HG03460 (cell line): ENCODE measurements around the gene ANKFN1.

Experiments
- ATAC-seq: cut with Tn5 transposase; IDR thresholded peaks from one replicate; pipeline ENCODE4 v1.9.1; 2021; ENCODE audit not compliant: unreplicated experiment

Gene ANKFN1

GRCh38 chr17:56142325-56142724 is 10.9 kb upstream of the ANKFN1 start:
- no peak for ATAC-seq

DNA sequence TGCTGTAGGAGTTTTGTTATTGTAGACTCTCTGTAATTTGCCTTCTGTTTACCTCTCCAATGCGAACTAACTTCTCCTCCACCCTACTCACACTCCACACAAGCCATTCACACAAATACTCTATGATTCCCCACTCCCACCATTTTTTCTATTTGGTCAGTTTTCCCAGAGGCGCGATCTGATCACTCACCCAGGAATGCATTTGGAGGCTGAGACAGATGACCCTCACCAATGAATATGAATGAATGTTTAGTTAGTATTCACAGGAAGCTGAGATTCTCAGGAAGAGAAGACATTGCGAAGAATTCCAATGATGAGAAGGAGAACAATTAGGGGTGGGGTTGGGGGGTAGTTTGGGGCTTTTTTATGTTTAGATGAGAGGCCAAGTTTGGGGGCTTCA is 10.5 kb upstream of the ANKFN1 start:
- no peak for ATAC-seq

- ATAC-seq: no peak
Measured at GRCh38 chr17:56144223-56144622, 9.1 kb upstream of the ANKFN1 start.

GRCh38 chr17:56146534-56146933 is 6.7 kb upstream of the ANKFN1 start:
- no peak for ATAC-seq

GRCh38 chr17:56148333-56148732 is 4.9 kb upstream of the ANKFN1 start:
- ATAC-seq: no peak

- no peak for ATAC-seq
Measured at GRCh38 chr17:56149266-56150036, 3.8 kb upstream of the ANKFN1 start.

- no peak for ATAC-seq
Measured at GRCh38 chr17:56150649-56151048, 2.6 kb upstream of the ANKFN1 start.

DNA sequence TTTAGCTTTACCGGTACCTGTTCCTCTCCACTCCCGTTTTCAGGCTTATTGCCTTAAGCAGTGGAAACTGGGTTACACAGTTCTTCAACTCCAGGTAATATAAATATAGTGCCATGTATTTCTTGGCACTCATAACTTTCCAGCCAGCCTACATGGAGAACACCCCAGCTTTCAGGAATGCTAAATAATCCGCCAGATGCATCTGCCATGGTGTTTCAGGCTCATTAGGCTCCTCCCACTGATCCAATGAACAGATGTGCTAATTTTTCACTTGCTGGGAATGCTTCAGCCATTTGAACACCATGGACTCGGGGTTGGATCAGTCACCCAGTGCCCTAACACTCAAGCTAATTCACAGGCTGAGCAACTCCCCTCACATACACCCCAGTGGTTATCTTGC is 4.6 kb downstream of the ANKFN1 start:
- ATAC-seq: no peak

GRCh38 chr17:56158344-56158743 is 5.1 kb downstream of the ANKFN1 start:
- ATAC-seq: no peak

DNA sequence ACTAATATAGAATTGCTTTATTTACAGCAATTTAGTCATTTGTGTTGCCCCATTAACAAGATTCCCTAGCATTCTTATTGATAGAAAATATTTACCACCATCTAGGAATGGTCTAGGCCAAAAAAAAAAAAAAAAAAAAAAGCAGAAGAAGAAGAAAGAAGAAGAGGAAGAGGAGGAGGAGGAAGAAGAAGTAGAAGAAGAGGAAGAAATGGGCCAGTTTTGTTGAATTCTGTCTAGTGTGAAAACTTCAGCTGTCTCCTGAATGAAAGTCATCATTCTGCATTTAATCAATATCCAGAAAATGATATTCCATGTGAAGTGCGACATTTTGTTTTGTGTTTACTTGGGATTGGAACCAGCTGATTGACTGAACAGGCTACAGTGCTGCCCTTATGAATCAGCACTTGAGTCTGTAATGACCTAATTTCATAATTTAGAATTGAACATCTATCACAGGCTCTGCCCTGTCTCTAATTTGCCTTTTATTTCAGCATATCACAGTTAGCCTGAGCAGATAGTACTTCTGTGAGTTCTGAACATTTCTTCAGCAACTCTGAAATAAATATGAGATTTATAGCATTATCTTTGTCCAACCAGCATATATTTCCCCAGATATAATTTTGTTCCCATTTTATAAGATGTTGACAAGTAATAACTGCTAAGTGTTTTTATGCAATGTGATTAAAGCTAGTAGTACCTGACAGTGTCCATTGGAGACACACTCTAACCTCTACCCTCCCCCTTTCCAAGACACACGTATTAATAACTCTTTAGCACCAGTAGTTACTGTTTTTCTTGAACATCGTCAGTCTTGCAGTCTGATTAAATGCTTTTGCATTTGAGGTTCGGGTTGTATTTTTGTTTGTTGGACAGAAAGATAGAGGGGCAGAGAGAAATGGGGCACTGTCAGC is 5.9 kb downstream of the ANKFN1 start:
- no peak for ATAC-seq

GRCh38 chr17:56159826-56160380 is 6.6 kb downstream of the ANKFN1 start:
- no peak for ATAC-seq

- no peak for ATAC-seq
Measured at GRCh38 chr17:56160422-56160821, 7.1 kb downstream of the ANKFN1 start.

GRCh38 chr17:56165072-56165641 is 11.9 kb downstream of the ANKFN1 start:
- no peak for ATAC-seq

DNA sequence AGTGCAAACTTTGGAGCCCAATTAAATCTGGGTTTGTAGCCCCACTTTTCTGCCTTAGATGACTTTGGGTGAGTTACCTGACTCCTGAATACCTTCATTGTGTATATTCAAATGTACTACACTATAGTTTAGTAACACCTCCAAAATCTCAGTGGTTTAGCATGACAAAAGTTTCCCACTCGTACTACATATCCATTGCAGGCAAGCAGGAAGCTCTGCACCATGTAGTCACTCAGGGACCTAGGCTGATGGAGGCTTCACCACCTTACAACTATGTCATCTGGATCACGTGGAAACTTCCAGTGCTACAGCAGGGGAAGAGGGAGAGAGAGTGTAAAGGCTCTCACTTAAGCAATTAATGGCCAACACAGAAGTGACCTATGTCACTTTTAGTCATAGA is 14.2 kb downstream of the ANKFN1 start:
- no peak for ATAC-seq

DNA sequence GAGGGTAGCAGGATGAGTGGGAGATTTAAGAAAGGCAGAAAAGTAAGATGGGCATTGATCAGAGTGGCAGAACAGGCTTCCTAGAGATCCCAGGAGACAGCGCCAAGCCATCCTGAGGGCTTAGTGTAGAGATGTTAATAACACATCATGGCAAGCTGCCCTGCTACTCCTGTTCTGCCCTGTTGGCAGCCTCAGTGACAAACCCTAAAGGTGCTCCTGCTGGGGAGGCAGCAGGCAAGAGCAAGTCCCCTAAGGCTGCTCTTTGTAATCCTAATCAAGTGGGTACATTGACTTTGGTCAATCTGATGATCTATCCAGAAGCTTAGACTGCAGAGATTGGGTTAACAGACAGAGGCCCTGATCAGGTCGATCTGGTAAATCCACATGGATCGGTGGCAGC is 16.3 kb downstream of the ANKFN1 start:
- no peak for ATAC-seq

DNA sequence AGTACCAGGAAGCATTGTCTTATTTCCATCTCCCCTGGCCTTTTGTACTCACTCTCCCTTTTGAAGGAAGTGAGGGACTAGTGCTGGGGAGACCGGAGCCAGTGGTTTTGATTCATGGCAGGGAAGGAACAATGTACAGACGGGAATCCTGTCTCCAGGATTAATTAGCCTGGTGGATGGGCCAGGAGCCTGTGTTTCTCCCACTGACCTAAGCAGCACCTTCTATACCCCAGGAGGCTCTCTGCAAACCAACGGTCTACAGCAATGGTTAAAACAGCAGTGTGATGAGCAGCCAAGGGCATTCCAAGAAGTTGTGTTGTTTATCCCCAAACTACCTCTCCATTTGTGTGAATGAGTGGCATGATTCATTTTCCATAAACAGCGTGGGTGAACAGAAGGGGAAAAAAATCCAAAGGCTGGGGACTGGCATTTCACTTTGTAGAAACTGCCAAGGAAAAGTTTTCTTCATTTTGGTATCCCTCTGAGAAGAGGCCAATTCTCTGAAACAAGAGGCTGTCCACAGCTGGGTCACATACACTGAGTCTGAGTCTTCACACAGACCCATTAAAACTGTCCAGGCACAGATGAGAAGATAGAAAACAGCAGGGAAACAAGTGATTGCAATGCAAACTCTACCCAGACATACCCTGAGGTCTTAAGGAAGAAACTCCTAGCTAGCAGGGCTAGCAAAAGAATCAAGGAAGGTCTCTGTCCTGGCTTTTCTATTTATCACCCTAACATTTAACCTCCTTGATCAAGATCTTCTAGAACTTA is 18.1 kb downstream of the ANKFN1 start:
- ATAC-seq: no peak

DNA sequence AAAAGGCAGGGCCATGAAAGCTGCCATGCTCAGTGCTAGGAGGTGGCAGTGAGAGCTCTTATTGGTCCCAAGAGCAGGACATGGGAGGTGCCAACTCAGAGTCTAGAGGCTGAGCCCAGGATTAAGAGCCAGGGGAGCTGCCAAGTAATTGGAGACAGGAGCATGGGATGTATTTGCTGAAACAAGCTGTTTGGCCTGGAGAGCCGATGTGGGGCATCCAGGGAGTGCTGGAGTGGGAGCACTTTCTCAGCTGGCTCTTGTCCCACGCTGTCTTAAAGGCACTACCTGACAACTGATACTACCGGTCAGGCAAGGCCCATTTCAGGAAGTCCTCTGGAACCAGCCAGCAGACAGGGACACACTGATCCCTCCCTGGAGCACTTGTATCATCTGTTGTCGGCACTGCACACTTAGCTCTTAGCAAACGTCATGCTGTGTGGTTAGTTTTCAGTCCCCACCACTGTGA is 19.3 kb downstream of the ANKFN1 start:
- no peak for ATAC-seq

DNA sequence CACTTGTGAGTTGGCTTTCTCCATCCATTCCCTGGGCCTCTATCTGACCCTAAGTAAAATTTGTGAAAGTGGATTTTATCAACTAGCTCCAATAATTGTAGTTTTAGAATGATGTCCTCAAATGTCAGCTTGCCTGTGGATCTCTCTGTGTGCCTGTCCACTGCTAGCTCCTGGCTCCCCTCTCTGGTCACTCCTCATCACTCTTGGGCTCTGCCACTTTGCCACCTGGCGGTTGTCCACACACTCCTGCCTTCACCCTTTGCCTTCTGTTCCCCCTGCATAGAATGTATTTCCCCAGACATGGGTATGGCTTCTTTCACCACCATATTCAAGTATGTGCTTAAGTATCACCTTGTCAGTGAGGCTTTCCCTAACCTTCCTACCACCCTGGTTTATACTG is 19.8 kb downstream of the ANKFN1 start:
- no peak for ATAC-seq

- ATAC-seq: no peak
Measured at GRCh38 chr17:56173958-56174835, 20.9 kb downstream of the ANKFN1 start.
